ENCODE measurements around the gene ABCA4.

DNA sequence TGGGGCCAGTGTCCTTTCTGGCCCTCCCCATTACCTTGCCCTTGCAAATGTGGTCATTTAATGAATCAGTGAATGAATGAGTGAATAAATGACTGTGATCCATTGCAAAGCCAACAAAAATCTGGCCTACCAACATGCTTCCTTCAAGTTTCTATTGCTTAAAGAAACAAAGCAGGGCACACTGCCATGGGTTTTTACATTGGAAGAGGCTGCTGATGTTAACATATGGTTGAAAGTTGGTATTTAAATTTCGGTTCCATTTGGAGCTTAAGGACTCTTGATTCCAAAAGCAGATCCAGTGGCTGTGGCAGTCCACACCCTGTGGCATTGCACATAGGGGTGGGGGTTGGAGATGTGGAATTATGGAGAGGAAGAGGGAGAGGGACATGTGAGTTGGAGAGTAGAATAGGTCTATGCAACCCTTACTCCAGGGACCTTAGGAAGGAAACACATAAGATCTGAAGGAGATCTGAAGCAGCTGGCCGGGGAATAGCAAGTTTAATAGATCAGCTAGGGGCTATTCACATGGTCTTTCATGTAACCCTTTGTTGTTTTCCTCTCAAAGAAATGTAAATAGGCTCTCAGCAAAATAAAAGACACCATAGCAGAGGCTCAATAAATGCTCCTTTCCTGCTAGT, 7.2 kb downstream of the ABCA4 start:
- TF ChIP-seq EP300 (IDR thresholded peaks at IDR 0.05), result no peak
- TF ChIP-seq, protein P1, sequence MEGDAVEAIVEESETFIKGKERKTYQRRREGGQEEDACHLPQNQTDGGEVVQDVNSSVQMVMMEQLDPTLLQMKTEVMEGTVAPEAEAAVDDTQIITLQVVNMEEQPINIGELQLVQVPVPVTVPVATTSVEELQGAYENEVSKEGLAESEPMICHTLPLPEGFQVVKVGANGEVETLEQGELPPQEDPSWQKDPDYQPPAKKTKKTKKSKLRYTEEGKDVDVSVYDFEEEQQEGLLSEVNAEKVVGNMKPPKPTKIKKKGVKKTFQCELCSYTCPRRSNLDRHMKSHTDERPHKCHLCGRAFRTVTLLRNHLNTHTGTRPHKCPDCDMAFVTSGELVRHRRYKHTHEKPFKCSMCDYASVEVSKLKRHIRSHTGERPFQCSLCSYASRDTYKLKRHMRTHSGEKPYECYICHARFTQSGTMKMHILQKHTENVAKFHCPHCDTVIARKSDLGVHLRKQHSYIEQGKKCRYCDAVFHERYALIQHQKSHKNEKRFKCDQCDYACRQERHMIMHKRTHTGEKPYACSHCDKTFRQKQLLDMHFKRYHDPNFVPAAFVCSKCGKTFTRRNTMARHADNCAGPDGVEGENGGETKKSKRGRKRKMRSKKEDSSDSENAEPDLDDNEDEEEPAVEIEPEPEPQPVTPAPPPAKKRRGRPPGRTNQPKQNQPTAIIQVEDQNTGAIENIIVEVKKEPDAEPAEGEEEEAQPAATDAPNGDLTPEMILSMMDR (IDR thresholded peaks at IDR 0.05), result no peak

Data from stomach (tissue), 4 donors.